Gastroesophageal sphincter (tissue), 4 donors: ENCODE measurements around the gene HLA-DPA1. TPM values are rescaled to one million over a fixed set of nuclear protein-coding genes. Genes with fewer than 3 reads are reported as not detected.
A peak's percentile ranks its signal among the peaks of the same experiment; 100 is the strongest.

Experiments used
- ATAC-seq: fragments of 150-250 bp; one replicate; pipeline ENCODE4 v1.9.1; 2016; ENCODE audit warnings: mild to moderate bottlenecking, moderate library complexity
- H3K27ac ChIP-seq, 4 donors: fragments of 200-600 bp; sonication (generic) in 3 of 4; 1 replicate in 3 of 4; 2 replicates in 1 of 4; pipeline ENCODE4 v1.5.1; 2016 to 2019
- H3K27me3 ChIP-seq: fragments of 200-600 bp; sonication (generic); one replicate; pipeline ENCODE4 v1.5.1; 2019
- H3K36me3 ChIP-seq, 2 donors: fragments of 200-600 bp; sonication (generic); one replicate each; pipeline ENCODE4 v1.5.1; 2019; ENCODE audit warnings: control low read depth in 1 of 2
- H3K4me1 ChIP-seq, 3 donors: fragments of 200-600 bp; sonication (generic); 1 replicate in 2 of 3; 2 replicates in 1 of 3; pipeline ENCODE4 v1.5.1; 2016 to 2019; ENCODE audit warnings: control low read depth in 2 of 3
- H3K4me3 ChIP-seq, 2 donors: fragments of 200-600 bp; sonication (generic); one replicate each; pipeline ENCODE4 v1.5.1; 2019; ENCODE audit warnings: mild to moderate bottlenecking in 1 of 2, moderate library complexity in 1 of 2
- H3K9me3 ChIP-seq, 3 donors: fragments of 200-600 bp; sonication (generic); one replicate each; pipeline ENCODE4 v1.5.1; 2017 to 2019; ENCODE audit warnings: control low read depth in 2 of 3
- CTCF ChIP-seq, 4 experiments: fragments of 200-600 bp in 2 of 4; fragments of 450-650 bp in 2 of 4; sonication (generic) in 1 of 4; IDR thresholded peaks; one replicate each; pipeline ENCODE4 v1.5.1; 2017 to 2019; ENCODE audit warnings: antibody characterized with exemption in 4 of 4, mild to moderate bottlenecking in 2 of 4, moderate library complexity in 2 of 4
- EP300 ChIP-seq: sonication (generic); formaldehyde crosslinking; IDR thresholded peaks from one replicate; pipeline ENCODE4 v1.6.1; 2017; ENCODE audit warnings: antibody characterized with exemption, mild to moderate bottlenecking
- POLR2A ChIP-seq, 2 donors: fragments of 450-650 bp; IDR thresholded peaks; one replicate each; pipeline ENCODE4 v1.6.1; 2017; ENCODE audit warnings: antibody characterized with exemption in 2 of 2, mild to moderate bottlenecking in 2 of 2, moderate library complexity in 1 of 2
- POLR2AphosphoS5 ChIP-seq: sonication (generic); formaldehyde crosslinking; IDR thresholded peaks from one replicate; pipeline ENCODE4 v1.6.1; 2017; ENCODE audit warnings: antibody characterized with exemption
- WGBS, 2 donors: methylation state at CpG; one replicate each; pipeline ENCODE4 v1.1.5; 2018; ENCODE audit warnings: low coverage in 1 of 2; 5-methylcytosine and 5-hydroxymethylcytosine counted together
- total RNA-seq, 4 donors: library from RNA; depleted of rRNA; stranded (reverse); fragments of >200 nt; gene quantifications; one replicate each; pipeline ENCODE4 v1.1.0, GENCODE V29; 2016

Gene HLA-DPA1
- total RNA-seq, 4 donors from 2014 or later = 20.2 to 125 (median 45.4) TPM

DNA sequence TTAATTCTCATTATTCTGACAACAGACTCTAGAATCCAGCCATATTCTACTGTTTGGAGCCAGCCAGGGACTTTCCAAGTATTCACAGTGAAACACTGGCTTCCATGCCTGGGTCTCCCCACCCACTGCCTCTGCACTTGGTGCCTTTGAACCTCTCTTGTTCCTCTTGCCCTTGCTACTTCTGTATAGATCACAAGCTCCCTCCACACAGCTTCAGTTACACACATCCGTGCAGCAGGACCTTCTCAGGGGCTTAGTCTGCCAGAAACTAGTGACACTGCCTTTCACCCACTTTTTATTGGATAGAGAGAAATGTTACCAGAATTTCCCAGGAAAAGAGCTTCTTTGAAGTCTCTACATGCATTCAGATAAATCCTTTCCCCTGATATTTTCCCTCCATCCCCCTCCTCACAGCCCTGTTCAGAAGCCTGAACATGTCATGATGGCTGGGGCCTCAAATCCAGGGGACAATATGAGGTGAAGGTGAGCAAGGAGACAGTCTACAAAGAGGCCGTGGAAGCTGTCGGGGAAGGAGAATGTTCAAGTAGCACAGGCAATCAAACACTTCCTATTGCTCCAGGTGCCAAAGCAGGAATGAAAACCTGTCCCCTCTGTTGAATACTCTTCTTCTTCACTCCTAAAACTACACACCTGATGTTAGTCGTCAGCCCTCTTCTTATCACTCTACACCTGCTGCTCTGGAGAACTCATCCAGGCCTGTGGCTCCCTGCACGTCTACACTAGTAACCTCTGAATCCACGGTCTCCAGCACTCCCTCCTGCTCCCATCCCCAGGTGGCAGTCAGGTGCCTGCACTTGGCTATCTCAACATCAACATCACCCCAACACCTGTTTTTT, 43.9 kb downstream of the HLA-DPA1 start:
- Histone ChIP-seq H3K27me3 (peaks cover 20% of the 10 kb centered on the region), H3K4me3 (no peak overlapping the region), H3K9me3 (peaks cover 0 to 3% (median 0%) of the 10 kb centered on the region in 3 donors), H3K4me1 (no peaks in the 10 kb centered on the region), H3K36me3 (no peaks in the 10 kb centered on the region), H3K27ac (peak overlapping the region; percentile 57 to 73 (median 62))
- TF ChIP-seq POLR2AphosphoS5 = no peak
- 46 to 47% methylated on average over 5 to 6 of the region's 6 CpGs for WGBS, 2 donors
- peak; percentile 87 for ATAC-seq

GRCh38 chr6:33028220-33028849, 45.1 kb downstream of the HLA-DPA1 start:
- TF ChIP-seq CTCF (IDR thresholded peaks at IDR 0.05) (no peak), POLR2AphosphoS5 (no peak), POLR2A (IDR thresholded peaks at IDR 0.05) (no peak), EP300 (no peak)
- no peak for ATAC-seq
- H3K4me3 ChIP-seq = no peak overlapping the region
- 9 to 14% methylated on average over 1 of the region's 1 CpG for WGBS, 2 donors
- H3K27me3 ChIP-seq = peaks cover 12% of the 10 kb centered on the region
- H3K4me1 ChIP-seq = no peaks in the 10 kb centered on the region
- no peaks in the 10 kb centered on the region for H3K9me3 ChIP-seq
- no peaks in the 10 kb centered on the region for H3K36me3 ChIP-seq
- H3K27ac ChIP-seq = peak overlapping the region; percentile 57 to 73 (median 62)

DNA sequence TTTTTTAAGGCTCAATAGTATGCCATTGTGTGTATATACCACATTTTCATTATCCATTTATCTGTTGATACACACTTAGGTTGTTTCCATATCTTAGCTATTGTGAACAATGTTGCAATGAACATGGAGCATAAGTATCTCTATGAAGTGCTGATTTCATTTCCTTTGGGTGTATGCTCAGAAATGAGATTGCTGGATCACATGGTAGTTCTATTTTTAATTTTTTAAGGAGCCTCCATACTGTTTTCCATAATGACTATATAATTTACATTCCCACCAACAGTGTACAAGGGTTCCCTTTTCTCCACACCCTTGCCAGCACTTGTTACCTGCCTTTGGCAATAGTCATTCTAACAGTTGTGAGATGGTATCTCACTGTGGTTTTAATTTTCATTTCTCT, 48.9 kb downstream of the HLA-DPA1 start:
- Histone ChIP-seq H3K9me3 (no peaks in the 10 kb centered on the region), H3K4me3 (no peak overlapping the region), H3K36me3 (no peaks in the 10 kb centered on the region), H3K27ac (no peak overlapping the region), H3K27me3 (peaks cover 2% of the 10 kb centered on the region), H3K4me1 (peaks cover 0 to 8% (median 3%) of the 10 kb centered on the region in 3 donors)
- TF ChIP-seq CTCF (IDR thresholded peaks at IDR 0.05) = no peak
- TF ChIP-seq POLR2AphosphoS5 = no peak
- no peak for TF ChIP-seq EP300
- no peak for TF ChIP-seq POLR2A (IDR thresholded peaks at IDR 0.05)
- no peak for ATAC-seq

DNA sequence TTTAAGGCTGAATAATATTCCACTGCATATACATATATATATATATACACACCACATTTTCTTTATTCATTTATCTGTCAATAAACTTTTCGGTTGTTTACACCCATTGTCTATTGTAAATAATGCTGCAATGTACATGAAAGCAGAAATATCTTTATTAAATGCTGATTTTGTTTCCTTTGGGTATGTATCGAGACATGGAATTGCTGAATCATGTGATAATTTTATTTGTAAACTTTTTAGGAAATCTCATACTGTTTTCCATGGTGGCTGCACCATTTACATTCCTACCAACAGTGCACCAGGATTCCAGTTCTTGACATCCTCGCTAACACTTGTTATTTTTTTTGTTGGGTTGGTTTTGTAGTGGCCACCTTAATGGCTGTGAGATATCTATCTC, 49.9 kb downstream of the HLA-DPA1 start:
- no peaks in the 10 kb centered on the region for H3K36me3 ChIP-seq
- no peak for ATAC-seq
- no peak overlapping the region for H3K4me3 ChIP-seq
- H3K9me3 ChIP-seq = no peaks in the 10 kb centered on the region
- H3K27me3 ChIP-seq = no peaks in the 10 kb centered on the region
- 53 to 63% methylated on average over 3 of the region's 3 CpGs for WGBS, 2 donors
- peaks cover 0 to 18% (median 7%) of the 10 kb centered on the region in 3 donors for H3K4me1 ChIP-seq
- TF ChIP-seq CTCF (IDR thresholded peaks at IDR 0.05) (no peak), POLR2A (IDR thresholded peaks at IDR 0.05) (no peak)
- no peak overlapping the region for H3K27ac ChIP-seq

DNA sequence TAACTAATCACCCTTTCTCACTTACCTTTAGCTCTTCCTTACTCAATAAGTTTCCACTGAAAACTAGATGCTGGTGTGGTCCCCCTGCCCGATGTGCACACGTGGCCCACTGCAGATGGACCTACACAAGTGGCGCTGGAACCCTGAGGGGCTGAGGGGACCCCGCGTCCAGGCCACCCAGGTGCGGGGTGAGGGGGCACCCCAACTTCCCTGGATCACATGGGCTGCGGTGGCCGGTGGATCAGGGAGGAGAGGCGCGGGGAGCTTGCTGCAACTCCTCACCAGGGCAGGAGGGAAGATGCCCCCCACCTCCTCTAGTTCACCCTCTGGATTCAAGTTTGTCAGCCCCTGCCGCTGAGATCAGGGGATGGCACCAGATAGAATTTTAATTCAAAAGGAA, 51.5 kb downstream of the HLA-DPA1 start:
- no peak overlapping the region for H3K4me3 ChIP-seq
- H3K36me3 ChIP-seq = no peaks in the 10 kb centered on the region
- WGBS, 2 donors = 100% methylated on average over 1 of the region's 11 CpGs; no CpG with 5 or more reads in 1 of the 2 donors
- H3K27ac ChIP-seq = no peak overlapping the region
- TF ChIP-seq CTCF (IDR thresholded peaks at IDR 0.05) = no peak
- TF ChIP-seq EP300 = no peak
- no peak for ATAC-seq
- peaks cover 0 to 23% (median 7%) of the 10 kb centered on the region in 3 donors for H3K4me1 ChIP-seq
- H3K9me3 ChIP-seq = no peaks in the 10 kb centered on the region
- peaks cover 6% of the 10 kb centered on the region for H3K27me3 ChIP-seq
